ENCODE data around the gene CDH9. TPM values are rescaled to one million over a fixed set of nuclear protein-coding genes. Genes with fewer than 3 reads are reported as not detected.

CDH9 gene
- total RNA-seq, 4 donors from 2014 or later, result not detected

- intact Hi-C loops (cut with DNase I; ENCODE audit: low total_unique reads), result no loop called here
- in situ Hi-C loops (cut with MboI; ENCODE audit: low pct_ligation_motif_present in 1 of 4, low pct_unique_long_range_greater_than_20kb in 1 of 4, low sequenced_read_pairs in 3 of 4), result no loop called here
- H3K4me3 ChIP-seq, result no peak overlapping the region
- no peak overlapping the region for H3K27ac ChIP-seq
- TF ChIP-seq CTCF (IDR thresholded peaks at IDR 0.05) (no peak), POLR2AphosphoS5 (IDR thresholded peaks at IDR 0.05) (no peak), POLR2A (IDR thresholded peaks at IDR 0.05) (no peak), EP300 (IDR thresholded peaks at IDR 0.05; ENCODE audit: low read depth) (no peak)
- H3K4me1 ChIP-seq, result no peaks in the 10 kb centered on the region
- DNase-seq, result no peak
- no peaks in the 10 kb centered on the region for H3K27me3 ChIP-seq
- no peaks in the 10 kb centered on the region for H3K36me3 ChIP-seq
- H3K9me3 ChIP-seq, result no peaks in the 10 kb centered on the region
Observed at GRCh38 chr5:27015758-27016157, 22.6 kb downstream of the CDH9 start.

- Histone ChIP-seq H3K9me3 (no peaks in the 10 kb centered on the region), H3K4me1 (no peaks in the 10 kb centered on the region), H3K27ac (no peak overlapping the region), H3K27me3 (no peaks in the 10 kb centered on the region), H3K4me3 (no peak overlapping the region), H3K36me3 (no peaks in the 10 kb centered on the region)
- 84 to 91% methylated on average over 4 of the region's 4 CpGs for WGBS, 2 donors (ENCODE audit: low coverage in 1 of 2)
- in situ Hi-C loops (cut with MboI; ENCODE audit: low pct_ligation_motif_present in 1 of 4, low pct_unique_long_range_greater_than_20kb in 1 of 4, low sequenced_read_pairs in 3 of 4) (no loop called here), intact Hi-C loops (cut with DNase I; ENCODE audit: low total_unique reads) (no loop called here)
- TF ChIP-seq CTCF (IDR thresholded peaks at IDR 0.05), result no peak
- TF ChIP-seq POLR2AphosphoS5 (IDR thresholded peaks at IDR 0.05), result no peak
- TF ChIP-seq POLR2A (IDR thresholded peaks at IDR 0.05), result no peak
- TF ChIP-seq EP300 (IDR thresholded peaks at IDR 0.05; ENCODE audit: low read depth), result no peak
- no peak for DNase-seq
Observed at GRCh38 chr5:27011274-27011673, 27.1 kb downstream of the CDH9 start.

- in situ Hi-C loops (cut with MboI; ENCODE audit: low pct_ligation_motif_present in 1 of 4, low pct_unique_long_range_greater_than_20kb in 1 of 4, low sequenced_read_pairs in 3 of 4), result no loop called here
- H3K36me3 ChIP-seq, result no peaks in the 10 kb centered on the region
- intact Hi-C loops (cut with DNase I; ENCODE audit: low total_unique reads), result no loop called here
- H3K4me3 ChIP-seq, result no peak overlapping the region
- no peak overlapping the region for H3K27ac ChIP-seq
- WGBS, 2 donors (ENCODE audit: low coverage in 1 of 2), result 77% methylated on average over 1 of the region's 1 CpG
- TF ChIP-seq POLR2AphosphoS5 (IDR thresholded peaks at IDR 0.05), result no peak
- TF ChIP-seq EP300 (IDR thresholded peaks at IDR 0.05; ENCODE audit: low read depth), result no peak
- TF ChIP-seq CTCF (IDR thresholded peaks at IDR 0.05), result no peak
- no peak for TF ChIP-seq POLR2A (IDR thresholded peaks at IDR 0.05)
- no peak for DNase-seq
- H3K9me3 ChIP-seq, result no peaks in the 10 kb centered on the region
- H3K27me3 ChIP-seq, result no peaks in the 10 kb centered on the region
- no peaks in the 10 kb centered on the region for H3K4me1 ChIP-seq
Observed at GRCh38 chr5:27010646-27011045, 27.7 kb downstream of the CDH9 start.

GRCh38 chr5:27009540-27009915 lies 28.9 kb downstream of the CDH9 start:
- TF ChIP-seq POLR2AphosphoS5 (IDR thresholded peaks at IDR 0.05) (no peak), CTCF (IDR thresholded peaks at IDR 0.05) (no peak), POLR2A (IDR thresholded peaks at IDR 0.05) (no peak), EP300 (IDR thresholded peaks at IDR 0.05; ENCODE audit: low read depth) (no peak)
- in situ Hi-C loops (cut with MboI; ENCODE audit: low pct_ligation_motif_present in 1 of 4, low pct_unique_long_range_greater_than_20kb in 1 of 4, low sequenced_read_pairs in 3 of 4), result no loop called here

More at GRCh38 chr5:27009540-27009915, 28.9 kb downstream of the CDH9 start:
- no peaks in the 10 kb centered on the region for H3K36me3 ChIP-seq
- H3K27me3 ChIP-seq, result no peaks in the 10 kb centered on the region
- no peaks in the 10 kb centered on the region for H3K9me3 ChIP-seq
- no peak for DNase-seq
- no peak overlapping the region for H3K4me3 ChIP-seq
- no peaks in the 10 kb centered on the region for H3K4me1 ChIP-seq
- intact Hi-C loops (cut with DNase I; ENCODE audit: low total_unique reads), result no loop called here
- 21 to 38% methylated on average over 1 of the region's 1 CpG for WGBS, 2 donors (ENCODE audit: low coverage in 1 of 2)
- H3K27ac ChIP-seq, result no peak overlapping the region
